HG03354 (cell line): ENCODE results near the gene RALGAPA2.
A peak's percentile ranks its signal among the peaks of the same experiment; 100 is the strongest.
"Not testable (repeated sequence)": the region's sequence is repeated elsewhere in the genome, so short reads cannot be mapped to it uniquely, and the experiment has no call there.

Experiments used
- ATAC-seq: cut with Tn5 transposase; IDR thresholded peaks from one replicate; pipeline ENCODE4 v1.9.1; 2021; ENCODE audit warnings: mild to moderate bottlenecking; ENCODE audit not compliant: unreplicated experiment, poor library complexity, severe bottlenecking

The RALGAPA2 gene

DNA sequence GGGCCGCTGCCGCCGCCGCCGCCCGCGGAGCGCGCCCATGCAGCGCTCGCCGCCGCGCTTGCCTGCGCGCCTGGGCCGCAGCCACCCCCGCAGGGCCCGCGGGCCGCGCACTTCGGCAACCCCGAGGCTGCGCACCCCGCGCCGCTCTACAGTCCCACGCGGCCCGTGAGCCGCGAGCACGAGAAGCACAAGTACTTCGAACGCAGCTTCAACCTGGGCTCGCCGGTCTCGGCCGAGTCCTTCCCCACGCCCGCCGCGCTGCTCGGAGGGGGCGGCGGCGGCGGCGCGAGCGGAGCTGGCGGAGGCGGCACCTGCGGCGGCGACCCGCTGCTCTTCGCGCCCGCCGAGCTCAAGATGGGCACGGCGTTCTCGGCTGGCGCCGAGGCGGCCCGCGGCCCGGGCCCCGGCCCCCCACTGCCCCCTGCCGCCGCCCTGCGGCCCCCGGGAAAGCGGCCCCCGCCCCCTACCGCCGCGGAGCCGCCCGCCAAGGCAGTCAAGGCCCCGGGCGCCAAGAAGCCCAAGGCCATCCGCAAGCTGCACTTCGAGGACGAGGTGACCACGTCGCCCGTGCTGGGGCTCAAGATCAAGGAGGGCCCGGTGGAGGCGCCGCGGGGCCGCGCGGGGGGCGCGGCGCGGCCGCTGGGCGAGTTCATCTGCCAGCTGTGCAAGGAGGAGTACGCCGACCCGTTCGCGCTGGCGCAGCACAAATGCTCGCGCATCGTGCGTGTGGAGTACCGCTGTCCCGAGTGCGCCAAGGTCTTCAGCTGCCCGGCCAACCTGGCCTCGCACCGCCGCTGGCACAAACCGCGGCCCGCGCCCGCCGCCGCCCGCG lies 343.8 kb downstream of the RALGAPA2 start:
- no peak for ATAC-seq

DNA sequence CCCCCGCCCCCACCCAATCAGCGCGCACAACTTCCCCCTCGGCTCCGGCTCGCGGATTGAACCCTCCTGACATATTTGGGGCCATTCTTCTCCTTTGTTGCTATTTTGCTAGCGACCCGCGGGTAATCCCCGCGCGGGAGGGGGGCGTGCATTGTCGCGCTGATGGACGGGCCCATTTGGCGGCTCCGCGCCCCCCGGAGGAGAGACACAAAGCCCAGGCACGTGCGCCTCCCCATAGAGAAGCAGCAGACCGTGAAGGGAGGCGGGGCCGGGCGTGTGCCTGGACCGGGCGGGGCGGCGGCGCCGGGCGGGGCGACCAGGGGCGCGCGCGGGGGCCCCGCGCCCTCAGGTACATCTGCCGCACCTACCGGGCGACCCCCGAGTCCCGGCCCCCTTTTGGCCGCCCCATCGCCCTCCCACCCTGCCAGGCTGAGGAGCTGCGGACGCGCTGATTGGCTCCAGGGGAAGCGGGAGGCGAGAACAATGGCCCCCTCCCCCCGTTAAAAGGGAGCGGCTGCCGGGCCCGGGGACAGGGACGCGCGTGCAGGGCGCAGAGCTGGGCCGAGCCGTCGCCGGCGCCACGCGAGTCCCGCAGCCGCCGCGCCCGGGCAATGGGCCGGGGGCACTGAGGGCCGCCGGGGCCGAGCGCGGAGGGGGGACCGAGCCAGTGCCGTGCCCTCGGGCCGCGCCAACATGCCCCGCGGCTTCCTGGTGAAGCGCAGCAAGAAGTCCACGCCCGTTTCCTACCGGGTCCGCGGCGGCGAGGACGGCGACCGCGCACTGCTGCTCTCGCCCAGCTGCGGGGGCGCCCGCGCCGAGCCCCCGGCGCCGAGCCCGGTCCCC lies 344.6 kb downstream of the RALGAPA2 start, which contains the start of gene INSM1:
Gene INSM1 (plus strand): TSS at position 530 of the 843 bp plus-strand sequence. CDS start 164 bp downstream, at position 694.
- ATAC-seq: no peak

DNA sequence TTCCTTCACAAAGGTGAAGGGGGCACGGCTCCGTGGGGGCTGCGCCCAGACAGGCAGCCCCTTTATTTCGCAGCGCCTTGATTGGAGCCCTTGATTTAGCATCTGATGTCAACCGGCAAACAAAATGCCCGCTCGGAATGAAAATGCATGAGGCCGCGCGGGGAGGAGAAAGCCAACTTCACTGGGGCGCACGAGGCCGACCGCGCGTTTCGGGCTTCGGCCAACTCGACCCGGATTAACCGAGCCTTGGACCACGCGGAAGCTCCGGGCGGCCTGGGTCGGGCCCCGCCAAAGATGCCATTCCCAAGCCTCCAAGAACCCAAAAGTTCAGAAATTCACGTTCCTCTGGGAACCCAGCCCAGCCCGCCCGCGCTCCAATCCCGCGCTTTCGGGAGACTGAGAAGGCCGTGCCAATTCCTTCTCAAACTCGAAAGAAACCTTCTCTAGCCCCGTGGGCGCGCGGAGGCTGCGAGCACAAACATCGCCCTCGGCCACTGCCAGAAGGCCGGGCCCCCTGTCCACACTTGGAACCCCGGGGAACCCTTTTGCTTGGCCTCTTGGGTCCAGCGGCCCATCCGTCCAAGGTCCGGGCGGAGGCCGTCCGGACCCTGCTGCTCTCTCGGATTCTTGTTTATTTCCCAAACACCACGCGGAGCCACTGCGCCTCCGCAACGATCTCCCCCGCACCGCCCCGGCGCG lies 345.4 kb downstream of the RALGAPA2 start:
- ATAC-seq: no peak

DNA sequence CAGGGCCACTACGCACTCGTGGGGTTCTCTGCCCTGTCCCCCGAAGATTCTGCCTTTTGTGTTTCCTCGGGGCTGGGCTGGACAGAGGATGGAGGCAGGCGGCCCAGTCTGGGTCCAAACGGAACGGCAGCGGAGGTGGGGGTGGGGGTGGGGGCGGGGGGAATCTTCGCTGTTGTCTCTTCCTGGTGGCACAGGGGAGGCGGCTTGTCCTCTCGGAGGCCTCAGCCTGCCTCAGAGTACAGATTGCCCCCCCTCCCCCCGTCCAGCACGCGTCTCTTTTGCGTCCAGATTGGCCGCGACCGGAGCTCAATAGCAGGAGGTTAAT lies 345.9 kb downstream of the RALGAPA2 start:
- no peak for ATAC-seq

DNA sequence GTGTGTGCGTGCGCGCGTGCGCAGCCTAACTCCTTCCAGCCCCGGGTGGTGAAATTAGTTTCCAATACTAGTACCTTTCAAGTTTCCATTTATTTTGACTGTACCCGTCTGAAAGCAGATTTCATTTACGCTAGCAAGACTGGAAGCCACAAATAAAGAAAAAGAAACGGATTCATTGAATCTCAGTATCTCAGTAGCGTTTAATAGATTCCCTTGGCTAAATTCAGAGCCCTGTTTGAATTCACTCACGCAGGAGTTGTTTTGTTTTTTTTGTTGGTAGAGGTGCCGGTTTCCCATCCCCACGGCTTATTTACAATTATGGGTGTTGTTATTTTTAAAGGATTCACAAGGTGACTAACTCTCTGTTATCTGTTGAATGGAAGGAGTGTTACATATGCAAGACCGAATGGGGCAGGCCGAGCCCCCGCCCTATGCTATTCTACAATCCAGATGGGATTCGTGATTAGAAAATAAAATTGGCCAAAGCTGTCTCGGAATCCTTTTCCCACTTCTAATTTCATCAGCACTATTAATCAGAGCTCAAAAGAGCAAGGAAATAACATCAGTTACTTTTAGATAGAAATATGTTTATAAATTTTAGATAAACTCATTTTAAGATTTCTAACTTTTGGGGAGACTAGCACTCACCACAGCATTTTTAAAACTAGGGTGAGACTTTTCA lies 346.8 kb downstream of the RALGAPA2 start:
- no peak for ATAC-seq

DNA sequence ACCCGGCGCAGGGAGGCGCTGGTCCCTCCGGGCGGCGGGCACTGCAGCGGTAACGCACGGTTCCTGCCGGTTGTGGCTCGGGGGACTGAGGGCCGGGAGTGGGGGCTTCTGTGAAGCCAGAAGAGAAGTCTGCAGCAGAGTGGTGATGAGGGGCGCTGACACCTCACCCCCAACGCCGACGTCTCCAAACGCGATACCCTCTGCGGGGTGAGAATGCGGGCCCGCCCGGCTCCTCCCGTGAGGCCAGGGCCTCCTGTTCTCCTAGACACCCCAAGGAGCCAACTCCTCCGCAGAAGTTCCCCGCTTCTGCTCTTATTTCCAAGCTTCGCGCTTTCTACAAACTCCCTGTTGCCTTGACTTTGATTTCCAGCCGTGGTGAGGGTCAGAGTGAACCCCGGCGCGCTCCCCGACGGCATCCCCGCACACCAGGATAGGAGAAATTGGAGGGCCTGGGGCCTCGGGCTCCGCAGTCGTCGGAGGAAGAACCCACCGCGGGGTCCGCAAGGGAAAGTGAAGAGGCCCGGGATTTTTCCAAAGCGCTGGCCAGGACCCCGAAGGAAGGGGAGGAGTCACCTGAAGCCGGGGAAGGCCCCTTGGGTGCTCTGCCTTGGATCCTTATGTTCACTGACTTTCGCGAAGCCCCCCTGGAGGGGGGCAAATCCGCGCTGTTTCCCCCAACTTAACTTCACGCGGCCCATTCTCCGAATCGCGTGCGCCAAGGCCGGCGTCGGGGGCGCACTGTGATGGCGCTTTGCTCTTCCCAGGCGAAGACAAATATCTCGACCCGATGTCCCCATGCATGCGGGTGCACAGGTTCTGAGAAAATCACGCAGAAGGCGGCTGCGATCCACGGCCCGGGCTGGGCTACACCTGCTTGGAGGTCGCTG lies 347.6 kb downstream of the RALGAPA2 start:
- ATAC-seq: no peak

DNA sequence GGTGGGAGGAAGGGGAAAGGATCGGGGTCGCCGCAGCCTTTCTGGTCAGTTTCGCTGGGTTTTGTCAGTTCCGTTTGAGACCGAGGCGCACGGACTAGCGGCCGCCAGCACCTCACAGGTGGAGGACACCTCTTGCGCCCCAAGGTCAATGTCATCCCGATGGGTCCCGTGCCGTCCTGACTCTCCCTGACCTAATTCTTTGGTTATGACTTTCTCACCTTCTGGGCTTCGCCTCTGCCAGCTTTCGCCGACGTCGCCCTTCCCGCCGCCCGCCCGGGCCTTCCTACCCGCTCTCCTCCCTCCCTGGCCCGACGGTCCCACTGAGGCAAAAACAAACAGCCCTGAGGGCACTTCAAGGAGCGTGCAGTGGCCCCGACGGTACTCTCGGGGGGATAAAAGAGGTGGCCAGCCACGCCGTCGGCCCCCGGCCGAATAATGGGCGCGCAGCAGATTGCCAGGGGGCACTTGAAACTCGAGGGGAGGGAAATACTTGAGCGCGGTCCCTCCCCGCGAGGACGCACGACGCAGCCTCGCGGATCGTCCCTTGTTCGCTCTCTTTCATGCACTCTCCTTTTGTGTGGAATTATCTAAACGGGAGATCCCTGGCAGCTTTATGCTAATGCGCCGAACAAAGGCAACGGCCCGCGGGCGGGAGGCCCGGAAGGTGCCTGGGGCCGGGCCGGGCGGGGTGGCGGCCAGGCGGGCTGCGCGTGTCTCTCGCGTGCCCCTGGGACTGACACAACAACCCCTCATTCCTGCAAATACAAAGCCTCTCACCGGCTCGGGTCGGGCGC lies 348.4 kb downstream of the RALGAPA2 start:
- no peak for ATAC-seq

DNA sequence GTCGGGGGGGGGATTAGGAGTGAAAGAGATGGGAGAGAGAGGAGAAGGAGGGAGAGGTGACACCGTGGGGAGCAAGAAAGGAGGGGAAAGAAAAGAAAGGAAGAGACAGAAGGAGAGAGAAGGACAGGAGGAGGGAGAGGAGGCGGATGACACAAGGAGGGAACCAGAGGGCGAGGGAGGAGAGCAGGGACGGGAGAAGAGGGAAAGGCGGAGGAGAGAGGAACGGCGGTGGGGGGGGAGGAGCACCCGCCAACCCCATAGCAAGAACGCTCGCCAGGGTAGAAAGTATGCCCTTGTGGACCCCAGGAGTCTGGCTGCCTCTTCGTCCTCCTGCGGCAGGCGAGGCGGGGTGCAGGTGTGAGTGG lies 349.0 kb downstream of the RALGAPA2 start:
- no peak for ATAC-seq

DNA sequence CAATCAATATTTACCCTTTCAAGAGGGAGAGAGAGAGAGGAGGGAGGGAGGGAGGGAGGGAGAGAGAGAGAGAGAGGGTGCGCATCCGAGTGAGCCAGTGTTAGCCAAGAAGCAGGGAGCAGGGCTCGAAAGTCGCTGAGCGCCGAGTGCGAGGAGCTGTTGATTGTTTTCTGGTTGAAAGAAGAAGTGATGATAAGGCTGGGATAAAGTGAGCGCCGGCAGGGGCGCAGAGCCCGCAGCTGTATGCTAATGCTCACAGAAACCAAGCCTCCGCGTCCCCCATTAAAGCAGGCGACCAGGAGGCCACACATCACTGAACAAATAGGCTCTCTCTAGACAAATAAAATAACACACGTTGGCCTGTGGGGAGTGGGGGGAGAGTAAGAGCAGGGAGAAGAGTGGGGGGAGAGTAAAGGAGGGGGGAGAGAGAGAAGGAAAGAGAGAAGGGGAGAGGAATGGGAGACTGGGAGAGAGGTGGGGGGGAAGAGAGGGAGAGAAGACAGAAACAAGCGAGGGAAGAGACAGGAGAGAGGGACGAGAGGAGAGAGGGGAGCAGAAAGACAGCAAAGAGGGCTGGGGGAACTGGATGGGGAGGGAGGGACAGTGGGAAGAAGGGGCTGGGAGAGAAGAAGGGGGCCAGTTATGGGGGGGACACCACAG lies 349.5 kb downstream of the RALGAPA2 start:
- ATAC-seq: no peak

DNA sequence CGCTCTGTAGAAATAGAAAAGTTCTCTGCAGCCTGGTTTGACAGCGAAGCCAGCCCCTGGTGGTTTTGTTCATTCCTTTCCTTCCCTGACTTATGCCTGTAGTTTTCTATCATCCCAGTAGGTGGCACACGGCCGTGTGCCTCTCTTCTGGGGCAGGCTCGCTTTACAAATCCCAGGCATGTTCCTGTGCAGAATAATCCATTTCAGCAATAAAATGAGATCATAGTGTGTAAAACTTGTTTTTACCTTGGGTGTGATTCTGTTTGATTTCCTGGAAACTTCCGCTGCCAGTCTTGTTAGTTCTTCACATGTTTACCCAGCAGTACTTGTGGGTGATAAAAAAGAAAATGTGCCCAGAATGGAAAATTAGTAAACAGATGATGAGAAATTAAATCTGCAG lies 352.0 kb downstream of the RALGAPA2 start:
- peak; percentile 79 for ATAC-seq

DNA sequence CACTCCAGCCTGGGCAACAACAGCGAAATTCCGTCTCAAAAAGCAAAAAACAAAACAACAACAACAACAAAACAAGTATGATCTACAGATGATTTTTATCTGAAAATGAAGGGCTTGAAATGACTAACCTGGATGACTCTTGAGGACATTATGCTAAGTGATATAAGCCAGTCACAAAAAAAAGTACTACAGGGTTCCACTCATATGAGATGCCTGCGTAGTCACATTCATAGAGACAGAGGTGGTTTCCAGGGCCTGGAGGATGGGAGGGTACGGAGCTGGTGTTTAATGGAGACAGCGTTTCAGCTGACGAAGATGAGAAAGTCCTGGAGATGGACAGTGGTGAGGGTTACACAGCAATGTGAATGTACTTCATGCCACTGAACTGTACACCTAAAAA lies 352.8 kb downstream of the RALGAPA2 start:
- ATAC-seq: no peak

DNA sequence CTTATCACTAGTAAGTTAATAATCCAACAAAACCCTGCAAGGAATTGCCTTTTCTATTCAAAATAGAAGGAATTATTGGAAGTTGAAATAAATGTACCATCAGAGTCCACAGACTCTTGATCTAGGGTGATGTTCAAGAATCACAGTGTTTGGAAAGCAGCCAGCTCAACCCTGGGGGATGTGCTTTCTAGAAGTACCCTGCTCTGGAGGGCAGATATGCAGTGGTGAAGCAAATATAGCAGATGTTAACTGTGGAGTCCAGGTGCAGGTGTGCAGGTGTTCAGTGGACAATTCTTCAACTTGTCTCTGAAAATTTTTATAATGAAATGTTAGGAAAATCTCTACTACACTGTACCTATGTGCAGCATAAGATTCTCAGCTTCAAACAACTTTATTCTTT lies 353.6 kb downstream of the RALGAPA2 start:
- ATAC-seq: no peak

DNA sequence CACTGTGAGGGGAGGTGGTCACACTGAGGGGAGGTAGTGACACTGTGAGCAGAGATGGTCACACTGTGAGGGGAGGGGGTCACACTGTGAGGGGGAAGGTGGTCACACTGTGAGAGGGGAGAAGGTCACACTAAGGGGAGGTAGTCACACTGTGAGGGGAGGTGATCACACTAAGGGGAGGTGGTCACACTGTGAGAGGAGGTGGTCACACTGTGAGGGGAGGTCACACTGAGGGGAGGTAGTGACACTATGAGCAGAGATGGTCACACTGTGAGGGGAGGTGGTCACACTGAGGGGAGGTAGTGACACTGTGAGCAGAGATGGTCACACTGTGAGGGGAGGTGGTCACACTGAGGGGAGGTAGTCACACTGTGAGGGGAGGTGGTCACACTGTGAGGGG lies 356.9 kb downstream of the RALGAPA2 start:
- ATAC-seq: not testable (repeated sequence)

DNA sequence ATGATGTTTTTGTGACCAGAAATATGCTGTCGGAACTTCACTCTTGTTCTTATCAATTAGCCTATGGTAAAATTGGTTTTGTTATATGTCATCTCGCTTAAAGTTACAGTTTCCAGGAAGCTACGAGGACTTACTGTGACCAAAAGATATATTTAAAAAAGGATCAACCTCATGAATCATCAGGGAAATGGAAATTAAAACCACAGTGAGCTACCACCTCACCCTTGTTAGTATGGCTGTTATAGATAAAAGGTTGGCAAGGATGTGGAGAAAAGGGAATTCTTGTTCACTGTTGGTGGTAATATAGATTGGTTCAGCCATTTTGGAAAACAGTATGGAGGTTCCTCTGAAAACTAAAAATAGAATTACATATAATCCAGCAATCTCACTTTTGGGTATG lies 358.9 kb downstream of the RALGAPA2 start:
- ATAC-seq: no peak

DNA sequence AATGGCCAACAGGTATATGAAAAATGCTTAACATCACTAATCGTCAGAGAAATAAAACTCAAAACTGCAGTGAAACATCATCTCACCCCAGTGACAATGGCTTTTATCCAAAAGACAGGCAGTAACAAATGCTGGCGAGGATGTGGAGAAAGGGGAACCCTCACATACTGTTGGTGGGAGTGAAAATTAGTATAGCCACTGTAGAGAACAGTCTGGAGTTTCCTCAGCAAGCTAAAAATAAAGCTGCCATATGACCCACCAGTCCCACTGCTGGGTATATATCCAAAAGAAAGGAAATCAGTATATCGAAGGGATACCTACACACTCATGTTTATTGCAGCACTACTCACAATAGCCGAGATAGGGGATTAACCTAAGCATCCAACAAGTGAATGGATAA lies 368.0 kb downstream of the RALGAPA2 start:
- ATAC-seq: no peak

DNA sequence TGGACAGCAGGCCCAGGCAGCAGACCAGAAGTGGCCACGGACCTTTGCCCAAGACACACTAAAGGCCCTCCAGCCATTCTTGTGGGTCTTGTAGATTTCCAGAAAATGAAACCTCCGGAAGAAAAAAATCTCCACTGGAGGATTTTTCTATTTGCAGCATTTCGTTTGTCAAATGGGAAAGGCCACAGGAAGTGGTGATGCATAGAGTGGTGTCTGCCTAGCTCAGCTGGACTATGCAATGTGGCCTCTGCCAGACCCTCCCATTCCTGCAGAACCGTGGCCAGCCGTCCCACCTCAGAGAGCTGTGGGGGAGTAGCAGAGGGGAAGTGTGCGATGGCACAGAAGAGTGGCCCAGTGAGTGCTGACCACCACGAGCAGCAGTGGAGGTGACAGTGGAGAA lies 368.5 kb downstream of the RALGAPA2 start:
- ATAC-seq: no peak
